ENCODE results near the gene ZC3H4.
"Not testable (repeated sequence)": the region's sequence is repeated elsewhere in the genome, so short reads cannot be mapped to it uniquely, and the experiment has no call there.

Gene ZC3H4

DNA sequence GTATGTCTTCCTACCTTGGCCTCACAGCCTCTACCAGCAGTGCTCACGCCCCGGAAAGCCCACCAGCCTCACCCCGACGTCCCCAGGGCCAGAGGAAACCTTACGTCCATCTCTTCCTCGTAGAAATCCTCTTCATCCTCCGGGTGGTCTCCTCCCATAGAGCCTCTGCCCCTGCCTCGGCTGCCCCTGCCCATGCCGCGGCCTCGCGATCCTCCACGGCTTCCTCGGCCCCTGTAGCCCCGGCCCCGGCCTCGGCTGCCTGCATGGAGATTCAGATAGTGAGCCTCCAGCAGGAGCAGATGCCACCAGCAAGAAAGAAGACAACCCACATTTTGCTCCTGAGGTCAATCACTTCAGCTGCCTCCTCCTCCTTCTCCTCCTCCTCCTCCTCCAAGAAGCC, 27.3 kb downstream of the ZC3H4 start:
- no peak for DNase-seq (ENCODE audit: low read depth in 1 of 2, low spot score in 1 of 2)

DNA sequence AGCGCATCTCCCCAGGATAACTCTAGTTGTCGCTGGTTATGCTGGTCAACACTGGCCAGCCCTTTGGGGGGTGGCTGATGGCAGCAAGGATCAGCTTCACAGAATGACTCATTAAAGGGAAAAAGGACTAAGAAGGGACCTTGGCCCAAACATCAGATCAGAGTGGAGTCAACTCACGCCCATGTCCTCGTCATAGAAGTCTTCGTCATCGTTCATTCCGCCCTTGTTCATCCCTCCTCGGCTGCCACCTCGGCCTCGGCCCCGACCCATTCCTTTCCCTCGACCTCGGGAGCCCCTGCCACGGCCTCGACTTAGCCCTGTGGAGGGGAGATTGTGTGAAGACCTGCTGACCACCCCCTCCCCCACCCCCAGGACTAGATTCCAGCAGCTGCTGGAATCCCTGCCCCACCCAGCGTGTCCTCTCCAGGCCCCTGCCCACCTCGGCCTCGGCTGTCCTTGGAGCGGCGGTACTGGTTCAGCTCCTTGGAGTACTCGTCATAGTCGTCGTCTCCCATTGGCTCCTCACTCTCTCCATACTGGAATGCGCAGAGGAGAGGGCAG, 28.6 kb downstream of the ZC3H4 start:
- DNase-seq (ENCODE audit: low read depth in 1 of 2, low spot score in 1 of 2): no peak

DNA sequence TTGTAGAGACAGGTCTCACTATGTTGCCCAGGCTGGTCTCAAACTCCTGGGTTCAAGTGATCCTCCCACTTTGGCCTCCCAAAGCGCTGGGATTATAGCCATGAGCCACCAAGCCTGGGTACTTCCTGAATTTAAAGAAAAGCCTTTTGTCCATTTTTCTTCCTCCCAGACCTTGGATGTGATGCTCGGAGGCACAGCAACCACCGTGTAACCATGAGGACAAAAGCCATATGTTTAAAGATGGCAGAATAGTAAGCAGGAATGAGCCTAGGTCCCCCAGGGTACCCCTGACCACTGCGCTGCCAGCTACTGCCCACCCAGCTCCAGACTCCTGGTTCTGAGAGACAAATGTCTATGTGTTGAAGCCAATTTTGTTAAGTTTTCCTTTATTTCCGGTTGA, 31.1 kb downstream of the ZC3H4 start:
- no peak for DNase-seq (ENCODE audit: low read depth in 1 of 2, low spot score in 1 of 2)

DNA sequence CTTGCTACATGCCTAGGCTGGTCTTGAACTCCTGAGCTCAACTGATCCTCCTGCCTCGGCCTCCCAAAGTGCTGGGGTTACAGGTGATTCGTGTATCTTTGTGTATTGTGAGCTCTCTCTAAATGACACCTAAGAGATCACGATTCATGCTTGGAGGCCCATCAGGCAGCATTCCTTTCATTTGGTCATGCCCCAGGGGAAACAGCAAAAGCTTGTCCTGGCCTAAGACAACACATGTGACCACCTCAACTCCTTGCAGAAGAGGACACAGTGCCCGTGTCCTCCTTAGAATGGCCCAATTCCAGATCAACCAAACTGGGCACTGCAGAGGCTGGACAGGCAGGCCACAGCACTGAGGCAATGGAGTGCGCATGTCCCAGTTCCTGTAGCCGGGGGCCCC, 32.5 kb downstream of the ZC3H4 start:
- DNase-seq (ENCODE audit: low read depth in 1 of 2, low spot score in 1 of 2): no peak

DNA sequence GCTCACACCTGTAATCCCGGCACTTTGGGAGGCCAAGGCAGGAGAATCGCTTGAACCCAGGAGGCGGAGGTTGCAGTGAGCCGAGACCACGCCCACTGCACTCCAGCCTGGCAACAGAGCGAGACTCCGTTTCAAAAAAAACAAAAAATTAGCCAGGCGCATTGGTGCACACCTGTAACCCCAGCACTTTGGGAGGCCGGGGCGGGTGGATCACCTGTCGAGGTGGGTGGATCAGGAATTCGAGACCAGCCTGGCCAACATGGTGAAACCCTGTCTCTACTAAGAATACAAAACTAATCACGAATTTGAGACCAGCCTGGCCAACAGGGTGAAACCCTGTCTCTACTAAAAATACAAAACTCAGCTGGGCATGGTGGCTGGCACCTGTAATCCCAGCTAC, 35.2 kb downstream of the ZC3H4 start:
- not testable (repeated sequence) for DNase-seq (ENCODE audit: low read depth in 1 of 2, low spot score in 1 of 2)

DNA sequence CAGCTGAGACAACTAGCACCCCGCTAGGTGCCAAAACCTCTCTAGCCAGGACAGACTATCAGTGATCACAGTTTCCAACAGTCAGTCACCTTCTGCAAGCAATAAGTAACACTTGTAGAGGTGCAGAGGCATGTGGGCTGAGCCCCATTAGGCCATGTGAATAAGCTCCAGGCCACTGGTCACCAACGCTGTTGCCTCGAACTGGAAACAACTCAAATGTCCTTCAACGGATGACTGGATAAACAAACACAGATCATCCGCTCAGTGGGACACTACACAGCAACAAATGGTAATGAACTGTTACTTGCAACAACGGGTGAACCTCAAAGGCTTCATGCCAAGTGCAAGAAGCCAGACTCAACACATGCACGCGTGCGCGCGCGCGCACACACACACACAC, 37.6 kb downstream of the ZC3H4 start:
- DNase-seq (ENCODE audit: low read depth in 1 of 2, low spot score in 1 of 2): no peak

DNA sequence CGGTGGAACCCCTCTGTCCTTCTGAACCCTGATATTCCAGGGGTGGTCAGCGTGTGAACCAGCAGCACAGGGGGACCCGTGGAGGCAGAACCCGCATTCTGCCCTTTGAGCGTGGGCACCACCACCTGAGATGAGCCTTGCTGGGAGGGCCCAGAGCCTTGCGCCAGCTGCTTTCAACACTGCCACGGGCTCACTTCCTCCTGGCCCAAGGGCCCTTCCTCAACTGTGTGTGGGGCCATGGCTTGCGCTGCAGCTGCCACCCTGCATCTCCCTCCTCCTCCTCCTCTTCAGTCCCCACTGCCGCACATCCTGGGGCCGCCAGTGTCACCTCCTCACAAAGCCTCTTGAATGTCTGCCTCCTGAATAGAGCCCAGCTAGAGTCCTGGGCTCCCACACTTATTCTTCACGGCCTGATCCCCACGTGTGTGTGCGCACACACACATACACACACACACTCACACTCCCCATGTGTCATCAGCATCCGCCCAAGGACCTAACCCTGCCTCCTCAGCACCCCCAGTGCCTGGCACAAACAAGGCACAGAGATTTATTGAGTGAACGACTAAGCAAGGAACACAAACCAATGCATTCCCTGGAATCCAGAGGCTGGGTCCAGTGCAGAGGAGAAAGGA, 38.3 kb downstream of the ZC3H4 start:
- no peak for DNase-seq (ENCODE audit: low read depth in 1 of 2, low spot score in 1 of 2)

DNA sequence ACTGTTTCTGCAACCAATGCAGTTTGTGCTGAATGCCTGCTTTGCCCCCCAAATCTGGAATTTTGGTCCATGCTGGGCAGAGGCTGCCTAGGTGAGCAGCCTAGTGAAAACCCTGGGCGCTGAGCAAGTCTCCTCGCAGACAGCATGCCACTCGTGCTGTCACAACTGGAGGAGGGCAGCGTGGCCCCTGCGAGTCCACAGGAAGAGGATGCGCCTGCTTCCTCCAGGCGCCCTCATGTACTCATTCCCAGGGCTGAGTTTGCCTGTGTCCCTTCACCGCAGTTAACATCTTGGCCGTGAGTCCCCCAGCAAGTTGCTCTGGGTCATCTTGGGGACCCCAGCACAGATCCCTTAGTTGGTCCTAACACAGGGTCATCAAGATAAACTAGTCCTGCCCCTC, 39.0 kb downstream of the ZC3H4 start:
- DNase-seq (ENCODE audit: low read depth in 1 of 2, low spot score in 1 of 2): no peak

DNA sequence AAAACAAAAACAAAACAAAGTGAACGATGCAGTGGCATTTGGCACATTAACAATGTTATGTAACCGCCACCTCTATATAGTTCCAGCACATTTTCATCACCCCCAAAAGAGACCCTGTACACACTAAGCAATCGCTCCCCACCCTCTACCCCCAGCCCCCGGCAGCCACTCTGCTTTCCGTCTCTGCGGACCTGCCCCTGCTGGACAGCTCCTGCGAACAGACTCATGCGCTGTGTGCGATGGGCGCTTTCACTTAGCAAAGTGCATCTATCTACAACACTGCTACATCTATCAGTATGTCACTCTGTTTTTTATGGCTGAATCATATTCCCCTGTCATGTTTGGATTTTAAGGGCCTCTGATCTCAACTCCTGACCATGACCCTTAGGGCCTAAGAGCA, 40.0 kb downstream of the ZC3H4 start:
- no peak for DNase-seq (ENCODE audit: low read depth in 1 of 2, low spot score in 1 of 2)

DNA sequence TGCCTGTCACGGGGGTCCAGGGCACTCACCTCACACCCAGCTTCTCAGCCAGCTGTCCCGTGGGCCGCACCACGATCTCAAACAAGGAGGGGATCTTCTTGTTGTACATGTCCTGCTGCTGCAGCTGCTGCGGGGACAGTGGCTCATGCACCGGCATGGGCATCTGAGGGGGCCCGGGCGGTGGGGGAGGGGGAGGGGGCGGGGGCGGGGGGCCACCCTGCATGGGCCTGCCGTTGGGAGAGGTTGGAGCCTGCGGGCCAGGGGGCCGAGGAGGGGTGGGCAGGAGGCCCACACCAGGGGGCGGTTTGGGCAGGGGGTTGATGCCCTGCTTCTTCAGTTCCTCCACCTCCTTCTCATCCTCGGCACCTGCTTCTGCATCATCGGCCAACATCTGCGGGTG, 41.3 kb downstream of the ZC3H4 start:
- DNase-seq (ENCODE audit: low read depth in 1 of 2, low spot score in 1 of 2): no peak

DNA sequence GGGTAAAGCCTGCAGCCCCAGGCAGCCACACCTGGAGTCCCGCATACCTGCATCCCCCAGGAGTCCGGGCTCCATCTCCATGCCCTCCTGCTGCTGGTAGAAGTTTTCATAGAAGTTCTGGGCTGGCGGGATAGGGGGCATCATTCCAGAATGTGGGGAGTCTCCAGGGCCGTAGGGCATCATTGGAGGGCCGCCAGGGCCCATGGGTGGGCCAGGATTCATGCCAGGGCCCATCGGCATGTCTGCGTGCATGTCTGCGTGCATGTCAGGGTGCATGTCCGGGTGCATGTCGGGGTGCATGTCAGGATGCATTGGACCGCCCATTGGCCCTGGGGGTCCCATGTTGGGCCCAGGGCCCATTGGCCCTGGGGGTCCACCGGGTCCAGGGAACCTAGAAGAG, 41.8 kb downstream of the ZC3H4 start:
- DNase-seq (ENCODE audit: low read depth in 1 of 2, low spot score in 1 of 2): no peak

DNA sequence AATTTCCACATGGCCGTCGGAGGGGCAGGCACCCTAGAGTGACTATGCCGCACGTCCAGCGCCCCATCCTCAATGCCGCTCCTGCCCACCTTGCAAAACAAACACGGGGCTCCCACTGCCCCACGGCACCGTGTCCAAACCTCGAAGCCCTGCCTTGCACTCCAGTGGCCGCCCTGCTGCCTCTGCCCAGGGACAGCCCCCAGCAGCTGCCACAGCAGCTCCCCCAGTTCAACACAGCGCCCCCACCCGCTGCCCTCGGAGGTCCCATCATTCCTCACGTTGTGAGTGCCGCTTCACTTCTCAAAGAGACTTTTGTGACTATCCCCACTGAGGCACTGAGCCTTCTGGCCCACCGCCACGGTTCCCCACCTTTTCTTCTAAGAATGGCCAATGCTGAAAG, 42.8 kb downstream of the ZC3H4 start:
- no peak for DNase-seq (ENCODE audit: low read depth in 1 of 2, low spot score in 1 of 2)

DNA sequence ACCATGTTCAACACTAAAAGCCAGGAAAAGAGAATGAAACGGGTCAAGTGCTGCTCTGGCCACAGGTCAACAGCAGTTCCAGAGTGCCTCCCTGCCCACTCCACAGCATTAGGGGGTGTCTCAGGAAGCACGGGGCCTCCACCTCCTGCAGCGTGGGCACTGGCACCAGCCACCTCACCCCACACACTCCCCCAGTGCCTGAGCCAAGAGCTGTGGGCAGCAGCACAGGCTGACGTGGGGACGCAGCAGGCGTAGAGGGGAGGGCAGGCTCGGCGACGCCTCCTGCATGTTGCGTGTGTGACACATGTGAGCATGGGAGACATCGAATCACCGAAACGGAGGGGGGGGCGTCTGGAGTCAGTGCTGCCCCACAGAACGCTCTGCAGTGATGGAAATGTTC, 43.8 kb downstream of the ZC3H4 start:
- DNase-seq (ENCODE audit: low read depth in 1 of 2, low spot score in 1 of 2): no peak

DNA sequence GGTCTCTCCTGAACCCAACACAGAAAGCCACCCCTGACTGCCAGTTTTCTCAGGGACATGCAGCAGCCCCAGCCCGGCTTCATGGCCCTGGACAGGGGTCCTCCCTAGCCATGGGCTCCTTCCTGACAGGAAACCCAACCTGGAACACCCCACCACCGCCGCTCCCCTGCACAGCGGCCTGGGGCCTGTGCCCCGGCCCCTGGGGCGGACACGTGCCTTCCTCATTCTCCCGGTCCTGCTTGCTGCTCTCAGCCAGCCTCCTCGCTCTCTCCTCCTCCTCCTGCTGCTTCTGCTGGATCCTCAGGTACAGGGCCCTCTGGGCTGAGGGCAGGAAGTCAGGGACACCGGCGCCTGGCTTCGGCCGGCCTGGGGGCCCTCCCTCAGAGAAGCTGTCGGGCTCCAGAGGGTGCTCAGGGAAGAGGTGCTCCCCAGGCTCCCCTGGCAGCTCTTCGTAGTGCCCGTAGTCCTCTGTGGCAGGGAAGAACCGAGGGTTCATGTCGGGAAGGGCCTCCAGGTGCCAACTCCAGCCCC, 44.6 kb downstream of the ZC3H4 start:
- no peak for DNase-seq (ENCODE audit: low read depth in 1 of 2, low spot score in 1 of 2)

DNA sequence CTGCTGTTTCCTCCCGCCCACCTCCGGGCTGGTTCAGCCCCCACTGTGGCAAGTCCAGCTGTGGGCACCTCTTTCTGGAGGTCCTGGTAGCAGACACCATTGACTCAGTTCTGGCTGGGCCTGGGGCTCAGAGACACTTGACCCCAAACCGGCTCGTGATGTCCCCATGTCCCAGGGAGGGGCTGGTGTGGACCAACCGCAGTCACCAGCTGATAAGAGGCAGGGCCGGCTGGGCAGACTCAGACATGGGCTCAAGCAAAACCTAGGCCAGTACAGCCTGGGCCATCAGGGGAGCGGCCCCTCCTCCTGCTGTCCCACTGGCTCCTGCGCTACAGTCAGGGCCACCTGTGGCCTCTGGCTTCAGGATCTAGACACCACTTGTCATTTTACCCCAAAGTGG, 45.3 kb downstream of the ZC3H4 start:
- DNase-seq (ENCODE audit: low read depth in 1 of 2, low spot score in 1 of 2): no peak

DNA sequence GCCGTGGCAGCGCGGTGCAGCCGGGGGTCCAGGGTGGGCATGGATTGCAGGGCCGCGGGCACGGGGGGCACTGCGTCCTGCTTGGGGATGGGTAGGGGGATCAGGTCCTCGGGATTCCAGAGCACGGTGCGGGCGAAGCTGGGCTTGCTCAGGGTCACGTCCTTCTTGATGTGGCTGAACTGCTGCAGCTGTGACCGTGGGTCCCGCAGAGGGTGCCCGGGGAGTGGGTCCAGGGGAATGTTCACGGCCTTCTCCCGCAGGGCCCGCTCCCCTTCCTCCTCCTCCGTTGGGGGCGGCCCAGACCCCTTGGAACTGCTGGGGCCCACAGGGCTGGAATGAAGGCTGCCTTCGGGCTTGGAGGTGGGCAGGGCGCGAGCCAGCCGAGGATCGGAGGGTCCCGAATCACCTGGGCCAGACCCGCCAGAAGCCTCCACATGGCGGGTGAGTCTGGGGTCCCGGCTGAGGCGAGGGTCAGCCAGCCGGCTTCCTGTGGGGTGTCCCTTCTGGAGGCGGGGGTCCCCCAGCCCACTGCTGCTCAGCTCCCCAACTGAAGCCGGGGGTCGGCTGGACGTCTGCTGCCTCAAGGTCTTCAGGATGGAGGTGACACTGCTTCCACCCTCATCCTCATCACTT, 46.2 kb downstream of the ZC3H4 start:
- no peak for DNase-seq (ENCODE audit: low read depth in 1 of 2, low spot score in 1 of 2)

DNA sequence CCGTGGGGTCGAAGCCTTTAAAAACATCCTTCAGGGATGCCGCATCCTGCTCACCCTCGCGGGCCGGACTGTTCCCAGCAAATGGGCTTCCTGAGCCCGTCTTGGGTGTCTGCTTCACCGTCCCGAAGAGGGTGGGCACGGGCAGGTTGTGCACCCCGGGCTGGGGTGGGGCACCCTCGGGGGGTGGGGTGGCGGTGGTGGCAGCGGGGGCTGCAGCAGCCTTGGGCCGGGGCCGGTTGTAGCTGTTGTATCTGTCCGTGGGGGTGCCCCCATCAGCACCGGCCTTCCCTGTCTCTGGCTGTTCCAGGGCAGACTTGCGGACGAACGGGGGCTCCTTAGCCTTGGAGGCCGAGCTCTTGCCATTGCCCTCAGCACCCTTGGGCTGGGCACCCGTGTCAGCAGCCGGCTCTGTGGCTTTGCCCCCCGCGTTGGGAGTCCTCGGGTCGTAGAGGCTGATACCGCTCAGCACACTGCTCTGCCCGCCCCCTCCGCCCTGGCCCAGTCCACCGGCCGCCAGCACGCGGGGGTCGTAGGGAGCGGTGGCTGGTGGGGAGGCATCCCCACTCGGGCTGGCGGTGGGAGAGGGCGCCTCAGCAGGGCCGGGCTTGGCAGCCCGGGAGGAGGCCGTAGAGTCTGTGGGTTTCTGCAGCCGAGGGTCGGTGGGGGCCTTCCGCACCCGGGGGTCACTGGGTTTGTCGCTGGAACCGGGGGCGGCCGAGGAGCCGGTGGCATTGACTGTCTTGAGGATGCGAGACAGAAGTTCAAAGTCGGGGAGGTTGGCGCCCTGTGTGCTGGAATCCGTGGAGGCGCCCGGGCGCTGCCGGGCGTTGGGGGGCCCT, 47.0 kb downstream of the ZC3H4 start:
- DNase-seq (ENCODE audit: low read depth in 1 of 2, low spot score in 1 of 2): no peak

DNA sequence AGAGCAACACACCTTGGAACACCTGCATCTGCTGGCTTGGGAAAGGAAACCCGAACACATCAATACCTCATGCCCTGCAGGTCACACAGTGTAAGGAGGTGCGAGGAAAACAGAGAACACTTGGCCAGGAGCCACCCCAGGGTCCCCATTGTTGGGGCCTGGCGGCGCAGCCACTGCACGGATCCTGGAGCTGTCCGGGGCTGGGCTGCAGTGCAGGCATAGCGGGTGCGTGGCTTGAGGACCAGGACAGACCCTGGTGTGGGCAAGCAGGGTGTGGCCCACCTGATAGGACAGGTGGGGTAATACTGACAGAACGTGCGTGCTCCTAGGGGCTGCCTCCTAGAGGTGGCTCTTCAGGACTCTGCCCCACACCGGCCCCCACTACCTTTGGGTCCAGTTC, 48.3 kb downstream of the ZC3H4 start:
- DNase-seq (ENCODE audit: low read depth in 1 of 2, low spot score in 1 of 2): no peak

DNA sequence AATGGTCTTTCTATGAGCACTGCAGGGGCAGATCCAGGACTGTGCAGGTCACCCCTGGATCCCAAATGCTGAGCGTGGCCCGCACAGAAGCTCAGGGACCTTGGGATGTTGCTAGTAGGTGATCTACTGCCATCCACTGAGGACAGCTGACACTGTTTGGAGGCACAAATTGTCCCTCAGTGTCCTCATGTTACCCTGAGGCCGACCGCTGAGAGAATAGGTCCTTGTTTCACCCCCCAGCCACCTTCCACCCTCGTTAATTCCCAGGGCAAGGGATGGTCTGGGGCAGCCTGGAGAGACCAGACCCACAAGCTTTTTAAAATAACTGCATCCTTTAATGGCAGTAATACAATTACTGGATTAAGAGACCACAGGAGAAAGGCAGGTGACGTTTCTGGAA, 49.7 kb downstream of the ZC3H4 start:
- DNase-seq (ENCODE audit: low read depth in 1 of 2, low spot score in 1 of 2): no peak

DNA sequence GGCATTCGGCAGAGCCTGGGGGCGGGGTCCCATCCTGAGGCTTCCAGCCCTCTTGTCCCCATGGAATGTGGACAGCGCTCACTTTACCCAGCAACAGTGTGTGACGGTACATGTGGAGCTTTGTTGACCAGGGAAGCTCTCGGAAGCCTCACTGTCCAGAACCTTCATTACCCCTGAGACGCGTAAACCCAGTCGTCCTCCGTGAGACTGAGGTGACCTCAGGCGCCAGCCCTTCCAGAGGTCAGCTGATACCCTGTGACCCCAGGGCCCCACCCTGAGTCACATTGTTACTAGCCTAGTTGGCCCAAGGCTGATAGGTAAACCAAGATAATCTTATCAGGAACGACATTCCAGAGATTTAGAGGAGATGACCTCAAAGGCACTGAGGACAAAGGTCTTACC, 55.0 kb downstream of the ZC3H4 start:
- DNase-seq (ENCODE audit: low read depth in 1 of 2, low spot score in 1 of 2): no peak

DNA sequence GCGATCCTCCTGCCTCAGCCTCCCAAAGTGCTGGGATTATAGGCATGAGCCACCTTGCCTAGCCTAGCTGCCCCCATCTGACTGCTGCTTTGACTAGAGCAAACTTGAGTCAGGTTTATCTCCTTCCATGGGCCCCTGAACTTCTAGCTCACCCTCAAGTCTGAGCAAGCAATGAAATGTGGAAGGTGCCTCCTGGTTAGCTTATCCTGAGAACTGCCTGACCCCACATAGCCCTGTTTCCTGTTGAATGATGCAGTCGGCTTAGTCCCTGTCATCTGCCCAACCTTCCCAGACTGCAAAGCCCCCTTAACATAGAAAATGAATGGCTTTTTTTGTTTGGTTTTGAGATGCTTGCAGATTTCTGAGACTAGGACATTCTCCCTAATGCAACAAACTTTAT, 56.2 kb downstream of the ZC3H4 start:
- no peak for DNase-seq (ENCODE audit: low read depth in 1 of 2, low spot score in 1 of 2)

DNA sequence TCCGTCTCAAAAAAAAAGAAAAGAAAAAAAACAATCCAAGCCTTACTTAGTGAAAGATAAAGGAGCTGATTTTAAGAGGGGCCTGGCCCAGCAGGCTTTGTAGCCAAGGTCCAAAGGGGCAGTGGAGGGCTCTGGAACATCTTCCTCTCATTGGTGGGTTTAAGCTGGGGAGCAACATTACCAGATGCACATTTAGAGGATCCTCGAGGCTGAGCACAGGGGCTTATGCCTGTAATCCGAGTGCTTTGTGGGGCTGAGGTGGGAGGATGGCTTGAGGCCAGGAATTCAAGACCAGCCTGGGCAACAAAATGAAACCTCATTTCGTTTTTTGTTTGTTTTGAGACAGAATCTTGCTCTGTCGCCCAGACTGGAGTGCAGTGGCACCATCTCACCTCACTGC, 57.2 kb downstream of the ZC3H4 start:
- no peak for DNase-seq (ENCODE audit: low read depth in 1 of 2, low spot score in 1 of 2)
